HepG2 (cell line): Measurements from ENCODE around the gene PCGF2. TPM values are rescaled to one million over a fixed set of nuclear protein-coding genes. Genes with fewer than 3 reads are reported as not detected.

Experiments used
- CHD2 ChIP-seq: IDR thresholded peaks from 2 replicates; pipeline ENCODE4 v1.6.1; 2011; ENCODE audit warnings: low read depth, low read length, improper control_type of control experiment
- DR1 ChIP-seq: sonication (generic); formaldehyde crosslinking; IDR thresholded peaks from 2 replicates; pipeline ENCODE4 v1.8.0; 2021; ENCODE audit warnings: mild to moderate bottlenecking, missing genetic modification reagents, inconsistent platforms
- GPN1 ChIP-seq: sonication (generic); formaldehyde crosslinking; IDR thresholded peaks from 2 replicates; pipeline ENCODE4 v1.5.1; 2020; ENCODE audit warnings: missing genetic modification reagents, borderline replicate concordance
- HES4 ChIP-seq: sonication (generic); formaldehyde crosslinking; IDR thresholded peaks from 2 replicates; pipeline ENCODE4 v1.9.0; 2021; ENCODE audit warnings: mild to moderate bottlenecking, missing genetic modification reagents, borderline replicate concordance
- HIVEP1 ChIP-seq: sonication (generic); formaldehyde crosslinking; IDR thresholded peaks from 2 replicates; pipeline ENCODE4 v1.4.0; 2020; ENCODE audit warnings: mild to moderate bottlenecking, missing genetic modification reagents
- MLLT10 ChIP-seq: sonication (generic); formaldehyde crosslinking; IDR thresholded peaks from 2 replicates; pipeline ENCODE4 v1.4.0; 2020; ENCODE audit warnings: missing genetic modification reagents
- MYNN ChIP-seq: sonication (generic); formaldehyde crosslinking; IDR thresholded peaks from 2 replicates; pipeline ENCODE4 v1.4.0; 2020; ENCODE audit warnings: mild to moderate bottlenecking, low read depth, missing genetic modification reagents
- NONO ChIP-seq, 2 experiments: fragments of 450-650 bp in 1 of 2; sonication (generic) in 1 of 2; formaldehyde crosslinking in 1 of 2; IDR thresholded peaks in 1 of 2; conservative IDR thresholded peaks in 1 of 2; 2 replicates each; pipeline versions ENCODE4 v1.6.1 to v1.8.0; 2017 to 2022; ENCODE audit warnings: mild to moderate bottlenecking in 1 of 2, missing genetic modification reagents in 1 of 2, moderate library complexity in 1 of 2
- RFXANK ChIP-seq: IDR thresholded peaks from 2 replicates; pipeline ENCODE4 v1.6.1; 2016
- SP2 ChIP-seq: sonication (generic); formaldehyde crosslinking; IDR thresholded peaks from 2 replicates; pipeline ENCODE4 v1.5.1; 2020; ENCODE audit warnings: mild to moderate bottlenecking, missing genetic modification reagents
- SRY ChIP-seq: sonication (generic); formaldehyde crosslinking; IDR thresholded peaks from 2 replicates; pipeline ENCODE4 v1.8.0; 2022; ENCODE audit warnings: mild to moderate bottlenecking, missing genetic modification reagents
- XBP1 ChIP-seq: sonication (generic); formaldehyde crosslinking; IDR thresholded peaks from 2 replicates; pipeline ENCODE4 v1.5.0; 2020; ENCODE audit warnings: missing genetic modification reagents
- XRCC5 ChIP-seq: fragments of 200-400 bp; formaldehyde crosslinking; optimal IDR thresholded peaks from 2 replicates; pipeline ENCODE3; 2017; ENCODE audit warnings: mild to moderate bottlenecking, low read length
- ZFP41 ChIP-seq: sonication (generic); formaldehyde crosslinking; IDR thresholded peaks from 2 replicates; pipeline ENCODE4 v1.4.0; 2020; ENCODE audit warnings: mild to moderate bottlenecking, missing genetic modification reagents, borderline replicate concordance
- ZFP62 ChIP-seq: sonication (generic); formaldehyde crosslinking; IDR thresholded peaks from 2 replicates; pipeline ENCODE4 v1.4.0; 2020; ENCODE audit warnings: missing genetic modification reagents
- ZNF530 ChIP-seq: sonication (generic); formaldehyde crosslinking; IDR thresholded peaks from 2 replicates; pipeline ENCODE4 v1.5.0; 2020; ENCODE audit warnings: low read depth, mild to moderate bottlenecking, missing genetic modification reagents
- ZNF652 ChIP-seq: IDR thresholded peaks from 2 replicates; pipeline ENCODE4 v1.6.1; 2016; ENCODE audit warnings: low read depth, borderline replicate concordance
- ZNF816 ChIP-seq: sonication (generic); formaldehyde crosslinking; IDR thresholded peaks from 2 replicates; pipeline ENCODE4 v1.8.0; 2022; ENCODE audit warnings: missing genetic modification reagents, mild to moderate bottlenecking, borderline replicate concordance
- polyA plus RNA-seq, 8 experiments: library from polyadenylated mRNA; depleted of rRNA in 3 of 8; stranded (reverse) in 7 of 8; unstranded in 1 of 8; fragments of >200 nt; fragmentation: Illumina TruSeq in 4 of 8; extraction: Trizol in 4 of 8; gene quantifications; 2 replicates each; pipeline versions ENCODE4 v1.2.1 to v1.2.3, GENCODE V29; 2011 to 2016; ENCODE audit warnings: low read depth in 4 of 8, missing spikeins in 1 of 8, mixed read lengths in 1 of 8; ENCODE audit not compliant: insufficient read depth in 1 of 8
- total RNA-seq, 5 experiments: library from RNA; depleted of rRNA; stranded (reverse); fragments of >200 nt; fragmentation: Illumina TruSeq; extraction: Trizol; gene quantifications; 2 replicates each; pipeline ENCODE4 v1.2.3, GENCODE V29; 2016; ENCODE audit warnings: low read depth in 1 of 5
- TF ChIP-seq, protein P1 (sequence below): sonication (generic); formaldehyde crosslinking; IDR thresholded peaks from 2 replicates; pipeline ENCODE4 v1.5.0; 2020; ENCODE audit warnings: mild to moderate bottlenecking, missing genetic modification reagents
- TF ChIP-seq, protein P2 (sequence below): sonication (generic); formaldehyde crosslinking; IDR thresholded peaks from 2 replicates; pipeline ENCODE4 v1.4.0; 2020; ENCODE audit warnings: missing genetic modification reagents
- TF ChIP-seq, protein P3 (sequence below): sonication (generic); formaldehyde crosslinking; IDR thresholded peaks from 2 replicates; pipeline ENCODE4 v1.8.0; 2022; ENCODE audit warnings: mild to moderate bottlenecking, missing genetic modification reagents, borderline replicate concordance
- TF ChIP-seq, protein P4 (sequence below): sonication (generic); formaldehyde crosslinking; IDR thresholded peaks from 2 replicates; pipeline ENCODE4 v1.8.1; 2023; ENCODE audit warnings: mild to moderate bottlenecking, missing genetic modification reagents

Gene PCGF2
- total and polyA plus RNA-seq, 2 of the 13 experiments (the other 11 are each of a cell fraction or from before 2014, with no cell fraction given) = 11.6 to 29.4 TPM

DNA sequence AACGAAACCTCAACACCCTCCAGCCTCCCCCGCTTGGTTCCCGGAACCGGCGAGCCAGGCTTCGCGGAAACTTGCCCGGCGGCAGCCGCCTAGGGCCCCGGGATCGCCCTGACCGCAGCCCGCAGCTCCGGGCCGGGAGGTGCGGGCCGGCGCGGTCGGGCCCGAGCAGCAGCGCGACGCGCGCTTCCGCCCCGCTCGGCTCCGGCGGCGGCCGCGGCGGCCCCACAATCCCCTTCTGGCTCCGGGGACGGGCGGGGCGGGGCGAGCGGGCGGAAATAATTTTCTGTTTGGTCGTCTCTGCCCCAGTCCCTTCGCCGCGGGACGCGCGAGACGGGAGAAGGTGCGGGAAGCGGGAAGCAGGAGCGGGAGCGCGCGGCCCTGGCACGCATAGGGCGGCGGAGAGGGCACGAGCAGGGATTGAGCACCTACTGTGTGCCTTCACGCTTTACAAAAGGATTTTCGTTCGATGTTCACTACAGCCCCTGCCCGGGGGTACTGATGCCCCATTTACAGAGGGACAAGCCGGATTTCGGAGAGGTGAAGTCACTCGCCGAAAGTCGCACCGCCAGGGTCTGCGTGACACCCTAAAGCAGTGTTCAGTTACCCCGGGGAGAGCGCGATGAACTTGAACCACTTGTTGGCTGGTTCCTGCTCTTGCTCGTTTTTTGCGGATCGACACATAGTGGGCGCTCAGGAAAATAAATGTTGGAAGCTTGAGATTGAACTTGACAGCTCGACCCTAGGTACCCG is 45.8 kb downstream of the PCGF2 start (continued):
- TF ChIP-seq, protein P1, sequence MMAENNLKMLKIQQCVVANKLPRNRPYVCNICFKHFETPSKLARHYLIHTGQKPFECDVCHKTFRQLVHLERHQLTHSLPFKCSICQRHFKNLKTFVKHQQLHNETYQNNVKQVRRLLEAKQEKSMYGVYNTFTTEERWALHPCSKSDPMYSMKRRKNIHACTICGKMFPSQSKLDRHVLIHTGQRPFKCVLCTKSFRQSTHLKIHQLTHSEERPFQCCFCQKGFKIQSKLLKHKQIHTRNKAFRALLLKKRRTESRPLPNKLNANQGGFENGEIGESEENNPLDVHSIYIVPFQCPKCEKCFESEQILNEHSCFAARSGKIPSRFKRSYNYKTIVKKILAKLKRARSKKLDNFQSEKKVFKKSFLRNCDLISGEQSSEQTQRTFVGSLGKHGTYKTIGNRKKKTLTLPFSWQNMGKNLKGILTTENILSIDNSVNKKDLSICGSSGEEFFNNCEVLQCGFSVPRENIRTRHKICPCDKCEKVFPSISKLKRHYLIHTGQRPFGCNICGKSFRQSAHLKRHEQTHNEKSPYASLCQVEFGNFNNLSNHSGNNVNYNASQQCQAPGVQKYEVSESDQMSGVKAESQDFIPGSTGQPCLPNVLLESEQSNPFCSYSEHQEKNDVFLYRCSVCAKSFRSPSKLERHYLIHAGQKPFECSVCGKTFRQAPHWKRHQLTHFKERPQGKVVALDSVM (CRISPR knock-in tag) = no peak
- TF ChIP-seq MLLT10 (CRISPR knock-in tag) = no peak
- TF ChIP-seq SP2 = peak; percentile 30
- TF ChIP-seq ZNF816 = no peak
- no peak for TF ChIP-seq HES4 (CRISPR knock-in tag)
- TF ChIP-seq, protein P2, sequence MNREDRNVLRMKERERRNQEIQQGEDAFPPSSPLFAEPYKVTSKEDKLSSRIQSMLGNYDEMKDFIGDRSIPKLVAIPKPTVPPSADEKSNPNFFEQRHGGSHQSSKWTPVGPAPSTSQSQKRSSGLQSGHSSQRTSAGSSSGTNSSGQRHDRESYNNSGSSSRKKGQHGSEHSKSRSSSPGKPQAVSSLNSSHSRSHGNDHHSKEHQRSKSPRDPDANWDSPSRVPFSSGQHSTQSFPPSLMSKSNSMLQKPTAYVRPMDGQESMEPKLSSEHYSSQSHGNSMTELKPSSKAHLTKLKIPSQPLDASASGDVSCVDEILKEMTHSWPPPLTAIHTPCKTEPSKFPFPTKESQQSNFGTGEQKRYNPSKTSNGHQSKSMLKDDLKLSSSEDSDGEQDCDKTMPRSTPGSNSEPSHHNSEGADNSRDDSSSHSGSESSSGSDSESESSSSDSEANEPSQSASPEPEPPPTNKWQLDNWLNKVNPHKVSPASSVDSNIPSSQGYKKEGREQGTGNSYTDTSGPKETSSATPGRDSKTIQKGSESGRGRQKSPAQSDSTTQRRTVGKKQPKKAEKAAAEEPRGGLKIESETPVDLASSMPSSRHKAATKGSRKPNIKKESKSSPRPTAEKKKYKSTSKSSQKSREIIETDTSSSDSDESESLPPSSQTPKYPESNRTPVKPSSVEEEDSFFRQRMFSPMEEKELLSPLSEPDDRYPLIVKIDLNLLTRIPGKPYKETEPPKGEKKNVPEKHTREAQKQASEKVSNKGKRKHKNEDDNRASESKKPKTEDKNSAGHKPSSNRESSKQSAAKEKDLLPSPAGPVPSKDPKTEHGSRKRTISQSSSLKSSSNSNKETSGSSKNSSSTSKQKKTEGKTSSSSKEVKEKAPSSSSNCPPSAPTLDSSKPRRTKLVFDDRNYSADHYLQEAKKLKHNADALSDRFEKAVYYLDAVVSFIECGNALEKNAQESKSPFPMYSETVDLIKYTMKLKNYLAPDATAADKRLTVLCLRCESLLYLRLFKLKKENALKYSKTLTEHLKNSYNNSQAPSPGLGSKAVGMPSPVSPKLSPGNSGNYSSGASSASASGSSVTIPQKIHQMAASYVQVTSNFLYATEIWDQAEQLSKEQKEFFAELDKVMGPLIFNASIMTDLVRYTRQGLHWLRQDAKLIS (CRISPR knock-in tag) = no peak
- TF ChIP-seq GPN1 (CRISPR knock-in tag) = 0 out of 2 replicates have a peak, but pooled peaks have one; percentile 16
- TF ChIP-seq XBP1 (CRISPR knock-in tag) = no peak
- no peak; the same call in 1 of the 2 replicates for TF ChIP-seq RFXANK (CRISPR knock-in tag)
- no peak for TF ChIP-seq ZFP41 (CRISPR knock-in tag)
- no peak for TF ChIP-seq MYNN (CRISPR knock-in tag)
- TF ChIP-seq XRCC5 = peak; percentile 39
- TF ChIP-seq, protein P3, sequence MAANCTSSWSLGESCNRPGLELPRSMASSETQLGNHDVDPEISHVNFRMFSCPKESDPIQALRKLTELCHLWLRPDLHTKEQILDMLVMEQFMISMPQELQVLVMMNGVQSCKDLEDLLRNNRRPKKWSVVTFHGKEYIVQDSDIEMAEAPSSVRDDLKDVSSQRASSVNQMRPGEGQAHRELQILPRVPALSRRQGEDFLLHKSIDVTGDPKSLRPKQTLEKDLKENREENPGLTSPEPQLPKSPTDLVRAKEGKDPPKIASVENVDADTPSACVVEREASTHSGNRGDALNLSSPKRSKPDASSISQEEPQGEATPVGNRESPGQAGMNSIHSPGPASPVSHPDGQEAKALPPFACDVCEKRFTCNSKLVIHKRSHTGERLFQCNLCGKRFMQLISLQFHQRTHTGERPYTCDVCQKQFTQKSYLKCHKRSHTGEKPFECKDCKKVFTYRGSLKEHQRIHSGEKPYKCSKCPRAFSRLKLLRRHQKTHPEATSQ (CRISPR knock-in tag) = no peak
- TF ChIP-seq DR1 = peak; percentile 84; the same call in 1 of the 2 replicates
- peak; percentile 96 for TF ChIP-seq CHD2
- TF ChIP-seq ZFP62 (CRISPR knock-in tag) = no peak
- TF ChIP-seq SRY = peak; percentile 47; the same call in 1 of the 2 replicates
- no peak for TF ChIP-seq NONO (IDR thresholded peaks at IDR 0.05)
- peak; percentile 95 for TF ChIP-seq NONO (CRISPR knock-in tag; conservative IDR thresholded peaks at IDR 0.05)
- no peak for TF ChIP-seq ZNF530 (CRISPR knock-in tag)
- TF ChIP-seq ZNF652 = 0 out of 2 replicates have a peak, but pooled peaks have one; percentile 39
- peak; percentile 90 for TF ChIP-seq HIVEP1 (CRISPR knock-in tag)
- TF ChIP-seq, protein P4, sequence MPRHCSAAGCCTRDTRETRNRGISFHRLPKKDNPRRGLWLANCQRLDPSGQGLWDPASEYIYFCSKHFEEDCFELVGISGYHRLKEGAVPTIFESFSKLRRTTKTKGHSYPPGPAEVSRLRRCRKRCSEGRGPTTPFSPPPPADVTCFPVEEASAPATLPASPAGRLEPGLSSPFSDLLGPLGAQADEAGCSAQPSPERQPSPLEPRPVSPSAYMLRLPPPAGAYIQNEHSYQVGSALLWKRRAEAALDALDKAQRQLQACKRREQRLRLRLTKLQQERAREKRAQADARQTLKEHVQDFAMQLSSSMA (CRISPR knock-in tag) = 0 out of 2 replicates have a peak, but pooled peaks have one; percentile 26
